Measurements from ENCODE around the gene NPAS3. TPM values are rescaled to one million over a fixed set of nuclear protein-coding genes. Genes with fewer than 3 reads are reported as not detected.

Gene NPAS3
- total RNA-seq, 2 donors from 2014 or later: 1.1 to 1.8 TPM

- no peak for DNase-seq (ENCODE audit: low spot score)
- Histone ChIP-seq H3K27ac (no peak overlapping the region), H3K9me3 (no peaks in the 10 kb centered on the region), H3K4me1 (replicated peaks) (no peaks in the 10 kb centered on the region), H3K27me3 (replicated peaks; ENCODE audit: insufficient read depth) (no peaks in the 10 kb centered on the region), H3K4me3 (no peak overlapping the region), H3K36me3 (no peaks in the 10 kb centered on the region)
- intact Hi-C loops (cut with DNase I): no loop called here
- WGBS: 90% methylated on average over 6 of the region's 6 CpGs
- TF ChIP-seq POLR2A (IDR thresholded peaks at IDR 0.05): no peak
- no peak for TF ChIP-seq POLR2AphosphoS5 (IDR thresholded peaks at IDR 0.05)
- no peak for TF ChIP-seq CTCF (IDR thresholded peaks at IDR 0.05)
These were observed 679.9 kb downstream of the NPAS3 start for GRCh38 chr14:33618361-33619105.

GRCh38 chr14:33622496-33622895 is 683.8 kb downstream of the NPAS3 start:
- TF ChIP-seq POLR2AphosphoS5 (IDR thresholded peaks at IDR 0.05): no peak
- no peak for TF ChIP-seq CTCF (IDR thresholded peaks at IDR 0.05)
- TF ChIP-seq POLR2A (IDR thresholded peaks at IDR 0.05): no peak
- Histone ChIP-seq H3K27ac (no peak overlapping the region), H3K9me3 (no peaks in the 10 kb centered on the region), H3K27me3 (replicated peaks; ENCODE audit: insufficient read depth) (no peaks in the 10 kb centered on the region), H3K4me3 (no peak overlapping the region), H3K36me3 (no peaks in the 10 kb centered on the region), H3K4me1 (replicated peaks) (no peaks in the 10 kb centered on the region)
- WGBS: 91% methylated on average over 3 of the region's 3 CpGs
- DNase-seq (ENCODE audit: low spot score): no peak
- intact Hi-C loops (cut with DNase I): no loop called here

GRCh38 chr14:33629792-33630191 is 691.1 kb downstream of the NPAS3 start:
- no peaks in the 10 kb centered on the region for H3K36me3 ChIP-seq
- H3K27me3 ChIP-seq (replicated peaks; ENCODE audit: insufficient read depth): no peaks in the 10 kb centered on the region
- intact Hi-C loops (cut with DNase I): no loop called here
- H3K9me3 ChIP-seq: no peaks in the 10 kb centered on the region
- no peak for DNase-seq (ENCODE audit: low spot score)
- H3K4me1 ChIP-seq (replicated peaks): no peaks in the 10 kb centered on the region
- no peak overlapping the region for H3K27ac ChIP-seq
- no peak for TF ChIP-seq POLR2AphosphoS5 (IDR thresholded peaks at IDR 0.05)
- TF ChIP-seq POLR2A (IDR thresholded peaks at IDR 0.05): no peak
- no peak for TF ChIP-seq CTCF (IDR thresholded peaks at IDR 0.05)
- no peak overlapping the region for H3K4me3 ChIP-seq

- Histone ChIP-seq H3K27ac (no peak overlapping the region), H3K27me3 (replicated peaks; ENCODE audit: insufficient read depth) (no peaks in the 10 kb centered on the region), H3K4me1 (replicated peaks) (no peaks in the 10 kb centered on the region), H3K4me3 (no peak overlapping the region), H3K36me3 (no peaks in the 10 kb centered on the region), H3K9me3 (no peaks in the 10 kb centered on the region)
- TF ChIP-seq POLR2A (IDR thresholded peaks at IDR 0.05): no peak
- TF ChIP-seq POLR2AphosphoS5 (IDR thresholded peaks at IDR 0.05): no peak
- TF ChIP-seq CTCF (IDR thresholded peaks at IDR 0.05): no peak
- intact Hi-C loops (cut with DNase I): no loop called here
- DNase-seq (ENCODE audit: low spot score): no peak
- WGBS: 80% methylated on average over 1 of the region's 1 CpG
These were observed 692.3 kb downstream of the NPAS3 start for GRCh38 chr14:33631021-33631420.

GRCh38 chr14:33631441-33631840 is 692.8 kb downstream of the NPAS3 start:
- Histone ChIP-seq H3K9me3 (no peaks in the 10 kb centered on the region), H3K27me3 (replicated peaks; ENCODE audit: insufficient read depth) (no peaks in the 10 kb centered on the region), H3K4me3 (no peak overlapping the region), H3K4me1 (replicated peaks) (no peaks in the 10 kb centered on the region), H3K27ac (no peak overlapping the region), H3K36me3 (no peaks in the 10 kb centered on the region)
- WGBS: 38% methylated on average over 6 of the region's 6 CpGs
- intact Hi-C loops (cut with DNase I): no loop called here
- TF ChIP-seq POLR2AphosphoS5 (IDR thresholded peaks at IDR 0.05) (no peak), CTCF (IDR thresholded peaks at IDR 0.05) (no peak), POLR2A (IDR thresholded peaks at IDR 0.05) (no peak)
- no peak for DNase-seq (ENCODE audit: low spot score)
